OCI-LY1 (cell line): ENCODE data around the gene ADRA1B.

Experiments
- H2AFZ ChIP-seq: fragments of 200-600 bp; sonication (generic), shearing (Covaris generic); 2 replicates; pipeline ENCODE4 v1.6.0; 2014; ENCODE audit warnings: antibody characterized with exemption, mild to moderate bottlenecking, low read length
- H3F3A ChIP-seq: fragments of 200-600 bp; sonication (generic), shearing (Covaris generic); 2 replicates; pipeline ENCODE4 v1.6.0; 2014; ENCODE audit warnings: mild to moderate bottlenecking, antibody characterized with exemption, low read length, moderate library complexity; ENCODE audit not compliant: insufficient read depth
- H3K27ac ChIP-seq: fragments of 200-600 bp; sonication (generic); 2 replicates; pipeline ENCODE4 v1.5.1; 2014; ENCODE audit warnings: low read length, mixed run types, mild to moderate bottlenecking, low read depth; ENCODE audit not compliant: poor library complexity, severe bottlenecking
- H3K27me3 ChIP-seq: fragments of 200-600 bp; sonication (generic); 2 replicates; pipeline ENCODE4 v1.6.0; 2014; ENCODE audit warnings: antibody characterized with exemption, mild to moderate bottlenecking, low read length, moderate library complexity; ENCODE audit not compliant: insufficient read depth
- H3K36me3 ChIP-seq: fragments of 200-600 bp; sonication (generic); 2 replicates; pipeline ENCODE4 v1.6.1; 2014; ENCODE audit warnings: mild to moderate bottlenecking, antibody characterized with exemption, low read length, moderate library complexity, mixed read lengths; ENCODE audit not compliant: insufficient read depth
- H3K4me1 ChIP-seq: fragments of 200-600 bp; sonication (generic); 2 replicates; pipeline ENCODE4 v1.5.1; 2014; ENCODE audit warnings: mild to moderate bottlenecking, low read length, moderate library complexity; ENCODE audit not compliant: insufficient read depth, severe bottlenecking
- H3K4me2 ChIP-seq: fragments of 200-600 bp; sonication (generic), shearing (Covaris generic); 2 replicates; pipeline ENCODE4 v1.6.1; 2014; ENCODE audit warnings: low read length
- H3K4me3 ChIP-seq: fragments of 200-600 bp; sonication (generic); 2 replicates; pipeline ENCODE4 v1.5.1; 2014; ENCODE audit warnings: low read length, low read depth, mild to moderate bottlenecking, mixed read lengths; ENCODE audit not compliant: poor library complexity, severe bottlenecking
- H3K79me2 ChIP-seq: fragments of 200-600 bp; shearing (Covaris generic); 2 replicates; pipeline ENCODE4 v1.6.1; 2016; ENCODE audit warnings: mixed run types, low read length, mixed read lengths; ENCODE audit not compliant: insufficient read depth
- H3K9ac ChIP-seq: fragments of 200-600 bp; sonication (generic), shearing (Covaris generic); 2 replicates; pipeline ENCODE4 v1.6.1; 2014; ENCODE audit warnings: mild to moderate bottlenecking, low read length, mixed read lengths
- H3K9me2 ChIP-seq: fragments of 200-600 bp; sonication (generic), shearing (Covaris generic); 2 replicates; pipeline ENCODE4 v1.6.1; 2014; ENCODE audit warnings: low read depth, mild to moderate bottlenecking, low read length, mixed read lengths
- H3K9me3 ChIP-seq: fragments of 200-600 bp; shearing (Covaris generic); 2 replicates; pipeline ENCODE4 v1.6.1; 2014; ENCODE audit warnings: low read length, mixed read lengths
- H4K20me1 ChIP-seq: fragments of 200-600 bp; sonication (generic), shearing (Covaris generic); 2 replicates; pipeline ENCODE4 v1.6.0; 2016; ENCODE audit warnings: mild to moderate bottlenecking, low read length; ENCODE audit not compliant: insufficient read depth
- CTCF ChIP-seq: fragments of 200-600 bp; sonication (generic), shearing (Covaris generic); IDR thresholded peaks from 2 replicates; pipeline ENCODE4 v1.5.1; 2017; ENCODE audit warnings: mild to moderate bottlenecking, antibody characterized with exemption, low read length, moderate library complexity, mixed read lengths
- EZH2 ChIP-seq: fragments of 200-600 bp; sonication (generic), shearing (Covaris generic); IDR thresholded peaks from 2 replicates; pipeline ENCODE4 v1.8.0; 2017; ENCODE audit warnings: borderline replicate concordance, mixed run types, mild to moderate bottlenecking, antibody characterized with exemption, low read length, moderate library complexity, mixed read lengths

The ADRA1B gene

GRCh38 chr5:159877016-159877415, 39.3 kb upstream of the ADRA1B start:
- Histone ChIP-seq H4K20me1 (no peaks in the 10 kb centered on the region), H3K4me3 (no peak overlapping the region), H2AFZ (no peak overlapping the region), H3K36me3 (no peaks in the 10 kb centered on the region), H3K4me1 (no peaks in the 10 kb centered on the region), H3K9me3 (no peaks in the 10 kb centered on the region), H3K27ac (no peak overlapping the region), H3K9ac (no peak overlapping the region), H3K79me2 (no peaks in the 10 kb centered on the region), H3K27me3 (no peaks in the 10 kb centered on the region), H3K9me2 (no peaks in the 10 kb centered on the region), H3K4me2 (no peak overlapping the region), H3F3A (no peaks in the 10 kb centered on the region)
- TF ChIP-seq EZH2 (no peak), CTCF (no peak)

- no peaks in the 10 kb centered on the region for H3K36me3 ChIP-seq
- no peaks in the 10 kb centered on the region for H3K9me2 ChIP-seq
- no peak overlapping the region for H3K27ac ChIP-seq
- no peak for TF ChIP-seq CTCF
- no peak for TF ChIP-seq EZH2
- H3K4me3 ChIP-seq: no peak overlapping the region
- no peaks in the 10 kb centered on the region for H3K79me2 ChIP-seq
- H3K9me3 ChIP-seq: no peaks in the 10 kb centered on the region
- H3K9ac ChIP-seq: no peak overlapping the region
- H2AFZ ChIP-seq: no peak overlapping the region
- no peak overlapping the region for H3K4me2 ChIP-seq
- no peaks in the 10 kb centered on the region for H3F3A ChIP-seq
- no peaks in the 10 kb centered on the region for H3K4me1 ChIP-seq
- no peaks in the 10 kb centered on the region for H4K20me1 ChIP-seq
- no peaks in the 10 kb centered on the region for H3K27me3 ChIP-seq
These were observed 38.3 kb upstream of the ADRA1B start for GRCh38 chr5:159877894-159878448.

- no peak for TF ChIP-seq CTCF
- no peak for TF ChIP-seq EZH2
- Histone ChIP-seq H3K36me3 (no peaks in the 10 kb centered on the region), H3K4me3 (no peak overlapping the region), H3K4me2 (no peak overlapping the region), H3K9me3 (no peaks in the 10 kb centered on the region), H3K9me2 (no peaks in the 10 kb centered on the region), H3K27me3 (no peaks in the 10 kb centered on the region), H3K4me1 (no peaks in the 10 kb centered on the region), H4K20me1 (no peaks in the 10 kb centered on the region), H3K27ac (no peak overlapping the region), H2AFZ (no peak overlapping the region), H3K79me2 (no peaks in the 10 kb centered on the region), H3F3A (no peaks in the 10 kb centered on the region), H3K9ac (no peak overlapping the region)
These were observed 37.3 kb upstream of the ADRA1B start for GRCh38 chr5:159878988-159879471.
